Umbilical cord (tissue), 2 donors: ENCODE data around the gene OSBPL6. TPM values are rescaled to one million over a fixed set of nuclear protein-coding genes. Genes with fewer than 3 reads are reported as not detected.
A peak's percentile ranks its signal among the peaks of the same experiment; 100 is the strongest.
"Not testable (repeated sequence)": the region's sequence is repeated elsewhere in the genome, so short reads cannot be mapped to it uniquely, and the experiment has no call there.

Experiments
- DNase-seq: peaks from one replicate; pipeline ENCODE4 v3.0.0-alpha.2; 2015; ENCODE audit warnings: low spot score
- total RNA-seq: library from RNA; depleted of rRNA; stranded (reverse); fragments of >200 nt; gene quantifications from one replicate; pipeline ENCODE4 v1.2.3, GENCODE V29; 2014; ENCODE audit warnings: low replicate concordance; ENCODE audit not compliant: insufficient read depth

The OSBPL6 gene
- total RNA-seq, 1 donor from 2014 or later = 0.96 TPM

GRCh38 chr2:178301649-178302238 lies 107.4 kb downstream of the OSBPL6 start:
- DNase-seq = no peak

GRCh38 chr2:178304333-178304732 lies 110.0 kb downstream of the OSBPL6 start:
- no peak for DNase-seq

GRCh38 chr2:178306352-178307073 lies 112.2 kb downstream of the OSBPL6 start:
- DNase-seq = peak; percentile 33

- no peak for DNase-seq
These were observed 113.3 kb downstream of the OSBPL6 start for GRCh38 chr2:178307650-178308049.

GRCh38 chr2:178309541-178309940 lies 115.2 kb downstream of the OSBPL6 start:
- no peak for DNase-seq

GRCh38 chr2:178315078-178315477 lies 120.8 kb downstream of the OSBPL6 start:
- DNase-seq = no peak

- DNase-seq = no peak
These were observed 121.2 kb downstream of the OSBPL6 start for GRCh38 chr2:178315488-178315948.

GRCh38 chr2:178317811-178318210 lies 123.5 kb downstream of the OSBPL6 start:
- no peak for DNase-seq

- DNase-seq = no peak
These were observed 125.8 kb downstream of the OSBPL6 start for GRCh38 chr2:178320011-178320585.

GRCh38 chr2:178322068-178322467 lies 127.8 kb downstream of the OSBPL6 start:
- no peak for DNase-seq

- not testable (repeated sequence) for DNase-seq
These were observed 129.0 kb downstream of the OSBPL6 start for GRCh38 chr2:178323331-178323730.

- no peak for DNase-seq
These were observed 129.8 kb downstream of the OSBPL6 start for GRCh38 chr2:178324077-178324476.

GRCh38 chr2:178325268-178325667 lies 131.0 kb downstream of the OSBPL6 start:
- DNase-seq = no peak

GRCh38 chr2:178327516-178327915 lies 133.2 kb downstream of the OSBPL6 start:
- no peak for DNase-seq

- peak; percentile 33 for DNase-seq
These were observed 133.7 kb downstream of the OSBPL6 start for GRCh38 chr2:178328037-178328436.

- no peak for DNase-seq
These were observed 136.1 kb downstream of the OSBPL6 start for GRCh38 chr2:178330175-178331017.

- peak; percentile 17 for DNase-seq
These were observed 137.4 kb downstream of the OSBPL6 start for GRCh38 chr2:178331474-178332432.

- DNase-seq = no peak
These were observed 139.5 kb downstream of the OSBPL6 start for GRCh38 chr2:178333851-178334250.

- no peak for DNase-seq
These were observed 140.9 kb downstream of the OSBPL6 start for GRCh38 chr2:178335230-178335629.

- DNase-seq = no peak
These were observed 149.8 kb downstream of the OSBPL6 start for GRCh38 chr2:178344121-178344520.

GRCh38 chr2:178345951-178346350 lies 151.6 kb downstream of the OSBPL6 start:
- no peak for DNase-seq
